Mesenchymal stem cell (in vitro differentiated cells and primary cell): ENCODE data around the gene MVP.

Experiments
- DNase-seq: peaks from one replicate; pipeline ENCODE4 v3.0.0-alpha.2; 2013
- H2AFZ ChIP-seq: one replicate; pipeline ENCODE4 v1.6.1; 2013; ENCODE audit warnings: low read depth, mild to moderate bottlenecking, control low read depth, inconsistent platforms, low read length, moderate library complexity
- H2AK5ac ChIP-seq: 2 replicates; pipeline ENCODE4 v1.6.1; 2013; ENCODE audit warnings: low read length, moderate library complexity, mild to moderate bottlenecking, inconsistent platforms; ENCODE audit not compliant: severe bottlenecking
- H2BK120ac ChIP-seq: one replicate; pipeline ENCODE4 v1.6.1; 2013; ENCODE audit warnings: low read depth, mild to moderate bottlenecking, inconsistent platforms, low read length, moderate library complexity
- H2BK12ac ChIP-seq, 2 experiments: one replicate each; pipeline ENCODE4 v1.6.1; 2013; ENCODE audit warnings: inconsistent platforms in 2 of 2, low read length in 2 of 2, mild to moderate bottlenecking in 2 of 2, moderate library complexity in 2 of 2, control low read depth in 1 of 2
- H2BK15ac ChIP-seq: one replicate; pipeline ENCODE4 v1.6.1; 2013; ENCODE audit warnings: mild to moderate bottlenecking, low read depth, inconsistent platforms; ENCODE audit not compliant: poor library complexity, severe bottlenecking
- H2BK5ac ChIP-seq: 2 replicates; pipeline ENCODE4 v1.6.1; 2013; ENCODE audit warnings: low read depth, mild to moderate bottlenecking, low read length, control low read depth, inconsistent platforms; ENCODE audit not compliant: poor library complexity, severe bottlenecking
- H3K14ac ChIP-seq, 2 experiments: one replicate each; pipeline ENCODE4 v1.6.1; 2013; ENCODE audit warnings: inconsistent platforms in 2 of 2, low read length in 2 of 2, control low read depth in 1 of 2, mild to moderate bottlenecking in 1 of 2, moderate library complexity in 1 of 2
- H3K18ac ChIP-seq, 2 experiments: one replicate each; pipeline ENCODE4 v1.6.1; 2013; ENCODE audit warnings: inconsistent platforms in 2 of 2, low read length in 2 of 2, control low read depth in 1 of 2, low read depth in 1 of 2, mild to moderate bottlenecking in 1 of 2
- H3K23ac ChIP-seq, 2 experiments: one replicate each; pipeline ENCODE4 v1.6.1; 2013; ENCODE audit warnings: inconsistent platforms in 2 of 2, low read length in 2 of 2, mild to moderate bottlenecking in 2 of 2, moderate library complexity in 2 of 2, control low read depth in 1 of 2
- H3K27ac ChIP-seq: 2 replicates; pipeline ENCODE4 v1.5.1; 2013; ENCODE audit warnings: mild to moderate bottlenecking, moderate library complexity, low read length, control low read depth, inconsistent platforms; ENCODE audit not compliant: poor library complexity, severe bottlenecking
- H3K27me3 ChIP-seq, 2 experiments: 2 replicates each; pipeline versions ENCODE4 v1.6.1 to v1.7.0; 2013; ENCODE audit warnings: low read length in 2 of 2, mild to moderate bottlenecking in 2 of 2, moderate library complexity in 2 of 2, control low read depth in 1 of 2, inconsistent platforms in 1 of 2; ENCODE audit not compliant: control insufficient read depth in 1 of 2, insufficient read depth in 1 of 2
- H3K36me3 ChIP-seq, 2 experiments: 2 replicates each; pipeline versions ENCODE4 v1.6.1 to v1.7.0; 2013; ENCODE audit warnings: low read length in 2 of 2, control low read depth in 1 of 2, inconsistent platforms in 1 of 2, low read depth in 1 of 2, mild to moderate bottlenecking in 1 of 2; ENCODE audit not compliant: insufficient read depth in 2 of 2, control insufficient read depth in 1 of 2
- H3K4ac ChIP-seq, 2 experiments: one replicate each; pipeline ENCODE4 v1.6.1; 2013; ENCODE audit warnings: inconsistent platforms in 2 of 2, low read length in 2 of 2, mild to moderate bottlenecking in 2 of 2, moderate library complexity in 2 of 2, control low read depth in 1 of 2, low read depth in 1 of 2
- H3K4me1 ChIP-seq: 2 replicates; pipeline ENCODE4 v1.6.1; 2013; ENCODE audit warnings: low read depth, low read length, control low read depth; ENCODE audit not compliant: control insufficient read depth, insufficient read depth
- H3K4me2 ChIP-seq: 2 replicates; pipeline ENCODE4 v1.6.1; 2013; ENCODE audit warnings: low read length, mild to moderate bottlenecking, inconsistent platforms; ENCODE audit not compliant: poor library complexity, severe bottlenecking
- H3K4me3 ChIP-seq, 2 experiments: 2 replicates each; pipeline versions ENCODE4 v1.5.1 to v1.7.0; 2013; ENCODE audit warnings: low read length in 2 of 2, mild to moderate bottlenecking in 2 of 2, control low read depth in 1 of 2, low read depth in 1 of 2; ENCODE audit not compliant: insufficient read depth in 1 of 2
- H3K79me1 ChIP-seq: replicated peaks from 2 replicates; pipeline ENCODE4 v1.6.1; 2013; ENCODE audit warnings: mild to moderate bottlenecking, control low read depth, low read length, inconsistent platforms; ENCODE audit not compliant: poor library complexity, severe bottlenecking
- H3K9ac ChIP-seq: 2 replicates; pipeline ENCODE4 v1.7.0; 2013; ENCODE audit warnings: mild to moderate bottlenecking, low read length, moderate library complexity
- H3K9me3 ChIP-seq: 2 replicates; pipeline ENCODE4 v1.7.0; 2013; ENCODE audit warnings: mild to moderate bottlenecking, low read length; ENCODE audit not compliant: control insufficient read depth
- H4K8ac ChIP-seq: one replicate; pipeline ENCODE4 v1.6.1; 2013; ENCODE audit warnings: inconsistent platforms, mild to moderate bottlenecking, low read length, moderate library complexity
- H4K91ac ChIP-seq: one replicate; pipeline ENCODE4 v1.6.1; 2013; ENCODE audit warnings: mild to moderate bottlenecking, low read length, inconsistent platforms
- WGBS: methylation state at CpG from one replicate; pipeline ENCODE4 v1.1.7; 2013; ENCODE audit warnings: mixed read lengths; 5-methylcytosine and 5-hydroxymethylcytosine counted together

Gene MVP

DNA sequence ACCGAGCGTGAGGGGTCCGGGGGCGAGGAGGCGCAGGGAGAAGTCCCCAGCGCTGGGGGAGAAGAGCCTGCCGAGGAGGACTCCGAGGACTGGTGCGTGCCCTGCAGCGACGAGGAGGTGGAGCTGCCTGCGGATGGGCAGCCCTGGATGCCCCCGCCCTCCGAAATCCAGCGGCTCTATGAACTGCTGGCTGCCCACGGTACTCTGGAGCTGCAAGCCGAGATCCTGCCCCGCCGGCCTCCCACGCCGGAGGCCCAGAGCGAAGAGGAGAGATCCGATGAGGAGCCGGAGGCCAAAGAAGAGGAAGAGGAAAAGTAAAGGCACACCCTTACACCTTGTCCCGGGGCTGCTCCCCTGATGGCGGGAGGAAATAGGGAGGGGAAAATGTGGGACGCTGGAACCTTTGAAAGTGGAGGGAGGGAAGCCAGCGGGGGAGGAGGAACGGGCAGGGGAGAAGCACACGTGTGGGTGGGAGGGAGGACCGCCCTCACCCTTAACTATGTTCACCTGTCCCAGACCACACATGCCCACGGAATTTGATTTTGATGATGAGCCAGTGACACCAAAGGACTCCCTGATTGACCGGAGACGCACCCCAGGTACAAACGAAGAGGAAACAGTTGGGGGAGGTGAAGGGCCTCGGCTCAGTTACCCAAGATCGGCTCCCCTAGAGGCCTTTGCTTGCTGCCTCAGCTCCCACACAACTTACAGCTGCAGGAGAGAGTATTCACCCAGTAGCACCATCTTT lies 3.4 kb upstream of the MVP start:
- Histone ChIP-seq H3K4me3 (peak overlapping the region; percentile 71 to 90), H3K27me3 (no peaks in the 10 kb centered on the region), H2BK5ac (peak overlapping the region; percentile 50), H3K27ac (peak overlapping the region; percentile 89), H3K36me3 (peaks cover 11 to 22% of the 10 kb centered on the region in 2 experiments), H3K23ac (no peak overlapping the region), H2BK120ac (peak overlapping the region; percentile 71), H2AFZ (peak overlapping the region; percentile 18), H3K79me1 (peaks cover 10% of the 10 kb centered on the region), H2BK12ac (peak overlapping the region; percentile 69 to 84), H3K9me3 (no peaks in the 10 kb centered on the region), H2AK5ac (no peak overlapping the region), H4K91ac (peak overlapping the region; percentile 78), H3K14ac (peak overlapping the region in 1 of 2 experiments; percentile 84), H3K18ac (peak overlapping the region; percentile 92 to 93), H2BK15ac (peak overlapping the region; percentile 86), H3K9ac (peak overlapping the region; percentile 93), H3K4me2 (peak overlapping the region; percentile 88), H3K4ac (peak overlapping the region; percentile 93 to 97), H4K8ac (peak overlapping the region; percentile 89), H3K4me1 (peaks cover 40% of the 10 kb centered on the region)
- peak; percentile 72 for DNase-seq
- under 1% methylated on average over 33 of the region's 37 CpGs for WGBS

DNA sequence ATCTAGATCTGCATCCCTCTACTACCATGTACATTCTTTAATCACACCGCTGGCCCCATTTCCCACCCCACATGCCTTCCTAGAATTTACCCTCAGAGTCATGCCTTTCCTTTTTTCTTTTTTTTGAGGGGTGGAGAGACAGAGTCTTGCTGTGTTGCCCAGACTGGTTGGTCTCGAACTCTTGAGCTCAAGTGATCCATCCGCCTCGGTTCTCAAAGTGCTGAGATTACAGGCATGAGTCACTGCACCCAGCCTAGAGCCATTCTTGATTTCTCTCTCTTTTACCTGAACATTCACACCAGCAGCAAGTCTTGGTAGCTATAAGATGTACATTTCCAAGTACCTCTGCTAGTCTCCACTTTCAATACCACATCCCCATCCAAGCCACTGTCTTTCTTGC lies 2.2 kb upstream of the MVP start:
- Histone ChIP-seq H3K4ac (no peak overlapping the region), H2AFZ (no peak overlapping the region), H3K27ac (no peak overlapping the region), H4K91ac (no peak overlapping the region), H3K36me3 (peaks cover 11 to 28% of the 10 kb centered on the region in 2 experiments), H3K14ac (no peak overlapping the region), H2BK15ac (no peak overlapping the region), H3K23ac (no peak overlapping the region), H3K4me1 (peaks cover 34% of the 10 kb centered on the region), H4K8ac (no peak overlapping the region), H2BK5ac (no peak overlapping the region), H3K9me3 (no peaks in the 10 kb centered on the region), H3K9ac (peak overlapping the region; percentile 22), H3K18ac (no peak overlapping the region), H2AK5ac (no peak overlapping the region), H3K27me3 (no peaks in the 10 kb centered on the region), H2BK12ac (no peak overlapping the region), H2BK120ac (no peak overlapping the region), H3K79me1 (peaks cover 7% of the 10 kb centered on the region), H3K4me2 (peak overlapping the region; percentile 27), H3K4me3 (peak overlapping the region in 1 of 2 experiments; percentile 15)
- WGBS: 80% methylated on average over 4 of the region's 4 CpGs
- DNase-seq: peak; percentile 12

DNA sequence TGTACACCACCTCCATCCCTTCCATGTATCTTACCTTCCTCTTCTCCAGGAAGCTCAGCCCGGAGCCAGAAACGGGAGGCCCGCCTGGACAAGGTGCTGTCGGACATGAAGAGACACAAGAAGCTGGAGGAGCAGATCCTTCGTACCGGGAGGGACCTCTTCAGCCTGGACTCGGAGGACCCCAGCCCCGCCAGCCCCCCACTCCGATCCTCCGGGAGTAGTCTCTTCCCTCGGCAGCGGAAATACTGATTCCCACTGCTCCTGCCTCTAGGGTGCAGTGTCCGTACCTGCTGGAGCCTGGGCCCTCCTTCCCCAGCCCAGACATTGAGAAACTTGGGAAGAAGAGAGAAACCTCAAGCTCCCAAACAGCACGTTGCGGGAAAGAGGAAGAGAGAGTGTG lies 756 bp upstream of the MVP start:
- H3K14ac ChIP-seq: no peak overlapping the region
- no peaks in the 10 kb centered on the region for H3K27me3 ChIP-seq
- peak overlapping the region; percentile 97 for H3K9ac ChIP-seq
- DNase-seq: peak; percentile 12
- H3K4me1 ChIP-seq: peaks cover 43% of the 10 kb centered on the region
- no peak overlapping the region for H2AFZ ChIP-seq
- no peak overlapping the region for H2BK120ac ChIP-seq
- H3K4me2 ChIP-seq: peak overlapping the region; percentile 72
- no peak overlapping the region for H2BK15ac ChIP-seq
- peaks cover 3% of the 10 kb centered on the region for H3K79me1 ChIP-seq
- peaks cover 11 to 31% of the 10 kb centered on the region in 2 experiments for H3K36me3 ChIP-seq
- peak overlapping the region; percentile 99 for H3K27ac ChIP-seq
- WGBS: 89% methylated on average over 15 of the region's 15 CpGs
- peak overlapping the region; percentile 21 for H2AK5ac ChIP-seq
- H4K8ac ChIP-seq: peak overlapping the region; percentile 33
- H4K91ac ChIP-seq: no peak overlapping the region
- peak overlapping the region; percentile 39 to 97 for H3K4me3 ChIP-seq
- no peak overlapping the region for H3K18ac ChIP-seq
- no peak overlapping the region for H2BK12ac ChIP-seq
- peak overlapping the region in 1 of 2 experiments; percentile 69 for H3K4ac ChIP-seq
- H2BK5ac ChIP-seq: no peak overlapping the region
- H3K9me3 ChIP-seq: no peaks in the 10 kb centered on the region
- H3K23ac ChIP-seq: no peak overlapping the region

DNA sequence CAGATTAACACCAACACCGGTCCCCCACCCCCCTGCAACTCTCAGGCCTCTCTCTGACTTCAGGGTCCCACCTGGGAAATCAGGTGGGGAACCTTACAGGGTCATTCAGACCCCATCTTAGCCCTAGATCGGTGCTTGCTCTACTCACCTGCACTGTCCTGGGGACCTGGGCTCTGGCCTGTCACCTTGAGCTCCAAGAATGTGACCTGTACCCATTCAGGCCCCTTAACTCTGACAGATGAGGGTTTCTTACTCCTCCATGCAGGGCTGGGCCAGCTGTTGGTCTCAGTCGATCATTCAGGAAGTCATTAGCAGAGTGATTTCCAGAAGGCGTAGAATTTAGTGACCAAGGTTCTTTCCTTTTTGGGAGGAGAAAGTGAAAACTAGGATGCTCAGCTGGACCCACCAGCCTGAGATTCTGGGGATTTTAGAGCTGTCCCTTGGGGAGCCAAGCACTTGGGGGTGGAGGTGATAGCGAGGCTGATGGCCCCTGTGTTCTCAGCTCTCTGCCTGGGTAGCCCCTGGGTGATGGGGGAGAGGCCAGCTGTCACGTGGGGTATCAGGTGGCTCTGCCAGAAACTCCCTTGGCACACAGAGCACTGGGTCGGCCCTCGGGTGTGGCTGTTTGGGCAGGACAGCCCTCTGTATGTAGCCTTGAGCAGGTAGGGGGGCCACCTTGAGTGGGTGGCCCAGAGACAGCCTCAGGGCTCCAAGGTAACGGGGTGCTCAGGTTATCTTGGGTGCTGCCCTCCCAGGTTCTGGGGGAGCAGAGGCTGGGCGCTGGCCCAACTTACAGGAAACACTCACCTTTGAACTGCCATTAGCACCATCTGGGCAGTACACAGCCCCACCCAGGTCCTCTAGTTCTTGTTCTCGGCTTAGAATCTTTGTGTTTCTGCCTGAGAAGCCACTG lies 724 bp downstream of the MVP start:
- H2BK12ac ChIP-seq: peak overlapping the region; percentile 49 to 75
- H2BK15ac ChIP-seq: peak overlapping the region; percentile 28
- peak overlapping the region; percentile 94 for H4K91ac ChIP-seq
- 54% methylated on average over 11 of the region's 11 CpGs for WGBS
- H3K9ac ChIP-seq: peak overlapping the region; percentile 97
- peak overlapping the region; percentile 36 for H4K8ac ChIP-seq
- H3K27me3 ChIP-seq: no peaks in the 10 kb centered on the region
- no peaks in the 10 kb centered on the region for H3K79me1 ChIP-seq
- H2BK5ac ChIP-seq: peak overlapping the region; percentile 94
- H3K14ac ChIP-seq: peak overlapping the region in 1 of 2 experiments; percentile 78
- H3K18ac ChIP-seq: peak overlapping the region; percentile 68
- peaks cover 11 to 31% of the 10 kb centered on the region in 2 experiments for H3K36me3 ChIP-seq
- H3K9me3 ChIP-seq: no peaks in the 10 kb centered on the region
- peak overlapping the region; percentile 99 for H2AK5ac ChIP-seq
- H2AFZ ChIP-seq: no peak overlapping the region
- peak; percentile 23 for DNase-seq
- no peak overlapping the region for H2BK120ac ChIP-seq
- peak overlapping the region; percentile 99 for H3K27ac ChIP-seq
- no peak overlapping the region for H3K23ac ChIP-seq
- H3K4me3 ChIP-seq: peak overlapping the region; percentile 48 to 97
- H3K4me1 ChIP-seq: peaks cover 47% of the 10 kb centered on the region
- peak overlapping the region; percentile 65 for H3K4me2 ChIP-seq
- peak overlapping the region; percentile 69 to 84 for H3K4ac ChIP-seq
